Loucy (cell line): ENCODE results near the gene CSTF3.

Source experiments
- H2AFZ ChIP-seq: fragments of 200-600 bp; sonication (generic); 2 replicates; pipeline ENCODE4 v1.6.0; 2016; ENCODE audit warnings: antibody characterized with exemption, mild to moderate bottlenecking, low read length, moderate library complexity
- H3F3A ChIP-seq: fragments of 200-600 bp; 2 replicates; pipeline ENCODE4 v1.6.0; 2016; ENCODE audit warnings: antibody characterized with exemption, low read depth, mild to moderate bottlenecking
- H3K27me3 ChIP-seq: fragments of 200-600 bp; sonication (generic); 2 replicates; pipeline ENCODE4 v1.6.1; 2014; ENCODE audit warnings: low read length, mild to moderate bottlenecking; ENCODE audit not compliant: insufficient read depth, poor library complexity, severe bottlenecking
- H3K36me3 ChIP-seq: fragments of 200-600 bp; sonication (generic); 2 replicates; pipeline ENCODE4 v1.6.1; 2016; ENCODE audit warnings: low read length; ENCODE audit not compliant: insufficient read depth
- H3K4me1 ChIP-seq: fragments of 200-600 bp; sonication (generic); 2 replicates; pipeline ENCODE4 v1.5.1; 2014; ENCODE audit warnings: low read length, mild to moderate bottlenecking; ENCODE audit not compliant: insufficient read depth, poor library complexity, severe bottlenecking
- H3K4me2 ChIP-seq: fragments of 200-600 bp; sonication (generic); 2 replicates; pipeline ENCODE4 v1.6.0; 2014; ENCODE audit warnings: antibody characterized with exemption, low read length, low read depth, mild to moderate bottlenecking; ENCODE audit not compliant: poor library complexity, severe bottlenecking
- H3K4me3 ChIP-seq: fragments of 200-600 bp; sonication (generic); 2 replicates; pipeline ENCODE4 v1.5.1; 2014; ENCODE audit warnings: low read length, mild to moderate bottlenecking, mixed read lengths; ENCODE audit not compliant: poor library complexity, severe bottlenecking
- H3K79me2 ChIP-seq: fragments of 200-600 bp; sonication (generic); 2 replicates; pipeline ENCODE4 v1.6.1; 2014; ENCODE audit warnings: low read length; ENCODE audit not compliant: insufficient read depth
- H3K9ac ChIP-seq: fragments of 200-600 bp; sonication (generic); 2 replicates; pipeline ENCODE4 v1.6.0; 2014; ENCODE audit warnings: mild to moderate bottlenecking, low read depth, low read length, moderate library complexity; ENCODE audit not compliant: poor library complexity, severe bottlenecking
- H3K9me2 ChIP-seq: fragments of 200-600 bp; sonication (generic); replicated peaks from 2 replicates; pipeline ENCODE4 v1.6.1; 2016; ENCODE audit warnings: low read depth, low read length, mixed read lengths
- H3K9me3 ChIP-seq: fragments of 200-600 bp; sonication (generic); 2 replicates; pipeline ENCODE4 v1.6.1; 2014; ENCODE audit warnings: mild to moderate bottlenecking, antibody characterized with exemption, low read length, low read depth; ENCODE audit not compliant: insufficient read depth
- H4K20me1 ChIP-seq: fragments of 200-600 bp; sonication (generic); 2 replicates; pipeline ENCODE4 v1.6.0; 2014; ENCODE audit warnings: antibody characterized with exemption, low read length, mild to moderate bottlenecking; ENCODE audit not compliant: insufficient read depth, poor library complexity, severe bottlenecking
- CTCF ChIP-seq: fragments of 200-600 bp; sonication (generic); conservative IDR thresholded peaks from 2 replicates; pipeline ENCODE4 v1.5.1; 2014; ENCODE audit warnings: mild to moderate bottlenecking, antibody characterized with exemption, low read length
- EZH2phosphoT487 ChIP-seq: fragments of 200-600 bp; IDR thresholded peaks from 2 replicates; pipeline ENCODE4 v1.6.1; 2018; ENCODE audit warnings: antibody characterized with exemption, mild to moderate bottlenecking, moderate library complexity, borderline replicate concordance

Gene CSTF3

GRCh38 chr11:33060271-33060670, 101.0 kb downstream of the CSTF3 start:
- Histone ChIP-seq H3K9me3 (no peaks in the 10 kb centered on the region), H3K9me2 (no peaks in the 10 kb centered on the region), H3K4me3 (no peak overlapping the region), H2AFZ (no peak overlapping the region), H3K27me3 (no peaks in the 10 kb centered on the region), H3K79me2 (no peaks in the 10 kb centered on the region), H3F3A (no peaks in the 10 kb centered on the region), H3K4me2 (no peak overlapping the region), H3K4me1 (no peaks in the 10 kb centered on the region), H3K36me3 (peaks cover 60% of the 10 kb centered on the region; the same call in 1 of the 2 replicates), H4K20me1 (no peaks in the 10 kb centered on the region), H3K9ac (no peak overlapping the region)
- TF ChIP-seq CTCF, result no peak
- TF ChIP-seq EZH2phosphoT487, result no peak

GRCh38 chr11:33059331-33060007, 101.8 kb downstream of the CSTF3 start:
- no peak overlapping the region for H2AFZ ChIP-seq
- H4K20me1 ChIP-seq, result no peaks in the 10 kb centered on the region
- no peaks in the 10 kb centered on the region for H3K9me3 ChIP-seq
- H3K4me3 ChIP-seq, result no peak overlapping the region
- no peaks in the 10 kb centered on the region for H3K79me2 ChIP-seq
- H3K36me3 ChIP-seq, result peaks cover 61% of the 10 kb centered on the region; the same call in 1 of the 2 replicates
- TF ChIP-seq CTCF (no peak), EZH2phosphoT487 (no peak)
- no peak overlapping the region for H3K4me2 ChIP-seq
- no peak overlapping the region for H3K9ac ChIP-seq
- no peaks in the 10 kb centered on the region for H3K27me3 ChIP-seq
- H3K9me2 ChIP-seq, result no peaks in the 10 kb centered on the region
- H3F3A ChIP-seq, result no peaks in the 10 kb centered on the region
- no peaks in the 10 kb centered on the region for H3K4me1 ChIP-seq

- no peak overlapping the region for H3K9ac ChIP-seq
- no peaks in the 10 kb centered on the region for H3K9me2 ChIP-seq
- TF ChIP-seq EZH2phosphoT487 (no peak), CTCF (no peak)
- H3F3A ChIP-seq, result no peaks in the 10 kb centered on the region
- no peaks in the 10 kb centered on the region for H3K4me1 ChIP-seq
- no peak overlapping the region for H2AFZ ChIP-seq
- no peak overlapping the region for H3K4me2 ChIP-seq
- H3K36me3 ChIP-seq, result peaks cover 54% of the 10 kb centered on the region; the same call in 1 of the 2 replicates
- no peaks in the 10 kb centered on the region for H3K79me2 ChIP-seq
- no peak overlapping the region for H3K4me3 ChIP-seq
- no peaks in the 10 kb centered on the region for H3K27me3 ChIP-seq
- H3K9me3 ChIP-seq, result no peaks in the 10 kb centered on the region
- H4K20me1 ChIP-seq, result no peaks in the 10 kb centered on the region
Observed at GRCh38 chr11:33057284-33057683, 104.0 kb downstream of the CSTF3 start.
